Gastrocnemius medialis (tissue), 4 donors: Measurements from ENCODE around the gene MMP24. TPM values are rescaled to one million over a fixed set of nuclear protein-coding genes. Genes with fewer than 3 reads are reported as not detected.

Source experiments
- ATAC-seq, 2 donors: fragments of 150-250 bp; one replicate each; pipeline ENCODE4 v1.9.1; 2016
- DNase-seq, 2 donors: peaks; one replicate each; pipeline ENCODE4 v3.0.0-alpha.2; 2019
- H3K27ac ChIP-seq, 4 donors: fragments of 200-600 bp; sonication (generic); 1 replicate in 1 of 4; 2 replicates in 3 of 4; pipeline ENCODE4 v1.5.1; 2016 to 2018; ENCODE audit warnings: mild to moderate bottlenecking in 2 of 4, moderate library complexity in 1 of 4
- H3K27me3 ChIP-seq, 3 donors: fragments of 200-600 bp; sonication (generic) in 2 of 3; 1 replicate in 1 of 3; 2 replicates in 2 of 3; pipeline versions ENCODE4 v1.5.1 to v1.6.0; 2016 to 2019; ENCODE audit warnings: mild to moderate bottlenecking in 1 of 3, moderate library complexity in 1 of 3
- H3K36me3 ChIP-seq, 2 donors: fragments of 200-600 bp; sonication (generic) in 1 of 2; one replicate each; pipeline ENCODE4 v1.5.1; 2017 to 2018
- H3K4me1 ChIP-seq, 2 donors: fragments of 200-600 bp; sonication (generic) in 1 of 2; one replicate each; pipeline ENCODE4 v1.5.1; 2016 to 2017; ENCODE audit warnings: mild to moderate bottlenecking in 2 of 2
- H3K4me3 ChIP-seq, 4 donors: fragments of 200-600 bp; sonication (generic) in 3 of 4; 1 replicate in 1 of 4; 2 replicates in 3 of 4; pipeline ENCODE4 v1.5.1; 2016 to 2019; ENCODE audit warnings: mild to moderate bottlenecking in 2 of 4
- H3K9me3 ChIP-seq, 3 donors: fragments of 200-600 bp; sonication (generic) in 2 of 3; 1 replicate in 1 of 3; 2 replicates in 2 of 3; pipeline ENCODE4 v1.5.1; 2016 to 2019
- POLR2A ChIP-seq, 2 donors: fragments of 450-650 bp; IDR thresholded peaks; one replicate each; pipeline ENCODE4 v1.6.1; 2017; ENCODE audit warnings: antibody characterized with exemption in 2 of 2, mild to moderate bottlenecking in 2 of 2, moderate library complexity in 2 of 2
- in situ Hi-C, 4 donors: fragments of 200-750 bp; cut with MboI; loops; one replicate each; pipeline versions ENCODE4 v1.15.0 to v1.8.0; 2017; ENCODE audit warnings: low sequenced_read_pairs in 4 of 4
- intact Hi-C: fragments of 100-400 bp; cut with DNase I; formaldehyde crosslinking; loops from one replicate; pipeline ENCODE4 v1.15.1; 2023; ENCODE audit warnings: low total_unique reads
- total RNA-seq, 4 donors: library from RNA; depleted of rRNA; stranded (reverse); fragments of >200 nt; gene quantifications; one replicate each; pipeline versions ENCODE4 v1.1.0 to v1.2.3, GENCODE V29; 2016
- TF ChIP-seq, protein P1 (sequence below), 5 experiments: fragments of 450-650 bp in 3 of 5; fragments of 200-600 bp in 2 of 5; sonication (generic) in 2 of 5; IDR thresholded peaks in 4 of 5; conservative IDR thresholded peaks in 1 of 5; 1 replicate in 4 of 5; 2 replicates in 1 of 5; pipeline ENCODE4 v1.5.1; 2016 to 2019; ENCODE audit warnings: antibody characterized with exemption in 5 of 5, mild to moderate bottlenecking in 3 of 5, moderate library complexity in 3 of 5

Gene MMP24
- total RNA-seq, 4 donors from 2014 or later = 0.07 to 0.10 TPM; not detected in 2

DNA sequence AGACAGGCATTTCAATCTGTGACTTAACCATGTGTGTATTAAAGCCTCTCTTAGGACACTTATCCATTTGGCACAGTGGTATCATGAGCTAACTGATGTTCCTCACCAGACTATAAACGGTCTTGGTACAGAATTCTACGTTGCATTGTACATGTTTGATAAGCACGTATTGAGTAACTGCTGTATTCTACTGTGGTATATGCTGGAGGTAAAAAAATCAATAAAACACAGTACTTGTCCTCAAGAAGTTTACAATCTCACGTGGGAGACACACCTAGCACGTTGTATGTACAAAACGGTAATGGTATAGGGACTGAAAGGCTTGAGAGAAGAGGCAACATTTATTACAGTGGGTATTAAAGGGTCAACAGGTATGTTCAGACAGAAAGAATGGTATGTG lies 98.9 kb downstream of the MMP24 start:
- Histone ChIP-seq H3K27ac (peak overlapping the region in 3 of 4 donors; percentile 65 to 75 (median 74)), H3K9me3 (no peaks in the 10 kb centered on the region), H3K36me3 (no peaks in the 10 kb centered on the region), H3K27me3 (no peaks in the 10 kb centered on the region), H3K4me1 (peaks cover 8 to 33% of the 10 kb centered on the region in 2 donors), H3K4me3 (no peak overlapping the region)
- intact Hi-C loops (no loop called here), in situ Hi-C loops (no loop called here)
- DNase-seq (no peak), ATAC-seq (no peak)
- TF ChIP-seq, protein P1, sequence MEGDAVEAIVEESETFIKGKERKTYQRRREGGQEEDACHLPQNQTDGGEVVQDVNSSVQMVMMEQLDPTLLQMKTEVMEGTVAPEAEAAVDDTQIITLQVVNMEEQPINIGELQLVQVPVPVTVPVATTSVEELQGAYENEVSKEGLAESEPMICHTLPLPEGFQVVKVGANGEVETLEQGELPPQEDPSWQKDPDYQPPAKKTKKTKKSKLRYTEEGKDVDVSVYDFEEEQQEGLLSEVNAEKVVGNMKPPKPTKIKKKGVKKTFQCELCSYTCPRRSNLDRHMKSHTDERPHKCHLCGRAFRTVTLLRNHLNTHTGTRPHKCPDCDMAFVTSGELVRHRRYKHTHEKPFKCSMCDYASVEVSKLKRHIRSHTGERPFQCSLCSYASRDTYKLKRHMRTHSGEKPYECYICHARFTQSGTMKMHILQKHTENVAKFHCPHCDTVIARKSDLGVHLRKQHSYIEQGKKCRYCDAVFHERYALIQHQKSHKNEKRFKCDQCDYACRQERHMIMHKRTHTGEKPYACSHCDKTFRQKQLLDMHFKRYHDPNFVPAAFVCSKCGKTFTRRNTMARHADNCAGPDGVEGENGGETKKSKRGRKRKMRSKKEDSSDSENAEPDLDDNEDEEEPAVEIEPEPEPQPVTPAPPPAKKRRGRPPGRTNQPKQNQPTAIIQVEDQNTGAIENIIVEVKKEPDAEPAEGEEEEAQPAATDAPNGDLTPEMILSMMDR (IDR thresholded peaks at IDR 0.05 in 4 of 5, conservative IDR thresholded peaks at IDR 0.05 in 1 of 5) = no peak
- TF ChIP-seq POLR2A (IDR thresholded peaks at IDR 0.05) = no peak

DNA sequence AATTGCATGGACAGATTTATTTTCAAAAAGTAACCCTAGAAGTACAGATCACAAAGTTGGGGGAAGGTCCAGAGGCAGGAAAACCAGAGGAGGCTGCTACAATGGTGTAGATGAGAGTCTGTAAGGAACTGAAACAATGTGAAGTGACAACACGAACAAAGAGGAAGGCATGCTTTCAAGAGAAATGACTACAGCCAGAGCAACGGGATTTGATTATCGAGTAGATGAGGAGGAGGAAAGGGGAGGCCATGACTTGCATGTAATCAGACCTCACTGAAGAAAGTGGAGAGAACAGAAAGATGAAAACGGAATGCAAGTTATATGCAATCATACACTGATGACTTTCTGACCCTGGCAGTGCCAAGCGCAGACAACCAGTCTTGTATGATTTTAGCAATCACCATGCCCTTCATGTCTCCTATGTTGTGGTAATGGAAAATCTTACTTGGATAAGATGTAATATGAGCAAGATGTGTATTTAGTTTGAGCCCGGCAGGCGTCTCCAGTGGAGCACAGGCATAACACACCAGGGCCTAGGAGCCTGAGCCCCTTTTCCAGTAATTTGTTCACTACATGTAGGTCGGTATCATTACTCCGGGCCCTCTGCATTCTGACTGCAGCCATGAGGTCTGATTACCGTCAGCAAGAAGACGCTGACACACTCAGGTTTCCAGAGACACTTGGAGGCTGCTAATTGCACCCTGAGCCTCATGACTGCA lies 99.7 kb downstream of the MMP24 start:
- H3K27ac ChIP-seq = peak overlapping the region; percentile 7 to 75 (median 70)
- intact Hi-C loops (loop anchor here (2.0 kb wide), 1 partner anchor 19 kb away; no protein-coding TSS in a partner anchor), in situ Hi-C loops (no loop called here)
- TF ChIP-seq POLR2A (IDR thresholded peaks at IDR 0.05) = no peak
- TF ChIP-seq, protein P1 (IDR thresholded peaks at IDR 0.05 in 4 of 5, conservative IDR thresholded peaks at IDR 0.05 in 1 of 5) = no peak
- H3K4me3 ChIP-seq = no peak overlapping the region
- peak in 1 of 2 donors; percentile 27 for DNase-seq
- H3K9me3 ChIP-seq = no peaks in the 10 kb centered on the region
- ATAC-seq = peak; percentile 47 to 68
- no peaks in the 10 kb centered on the region for H3K36me3 ChIP-seq
- no peaks in the 10 kb centered on the region for H3K27me3 ChIP-seq
- H3K4me1 ChIP-seq = peaks cover 8 to 33% of the 10 kb centered on the region in 2 donors

Other genes with a start within 250 kb of the MMP24 start
- gene TRPC4AP, start 133.9 kb upstream of the MMP24 start, total RNA-seq = 10 to 100 TPM; 58.4 to 67.4 (median 63.5) TPM
- 10 to 100 TPM in 1 of 4 donors, 1 to 10 TPM in 3; 7.2 to 12.2 (median 9.5) TPM for gene EDEM2, start 79.4 kb upstream of the MMP24 start, total RNA-seq
- gene PROCR, start 54.6 kb upstream of the MMP24 start, total RNA-seq = 10 to 100 TPM in 1 of 4 donors, 1 to 10 TPM in 3; 5.6 to 19.4 (median 7.3) TPM
- 10 to 100 TPM in 3 of 4 donors, 1 to 10 TPM in 1; 3.8 to 18.4 (median 12.4) TPM for gene MMP24OS, start 51.4 kb downstream of the MMP24 start, total RNA-seq
- gene EIF6, start 58.1 kb downstream of the MMP24 start, total RNA-seq = 10 to 100 TPM; 34.2 to 48.3 (median 47.4) TPM
- not detected for gene FAM83C, start 65.7 kb downstream of the MMP24 start, total RNA-seq
- gene UQCC1, start 185.3 kb downstream of the MMP24 start, total RNA-seq = 10 to 100 TPM; 42.6 to 84.5 (median 64.7) TPM
- gene GDF5, start 211.5 kb downstream of the MMP24 start, total RNA-seq = not detected
- 10 to 100 TPM; 10.9 to 13.9 (median 12.8) TPM for gene CEP250, start 228.9 kb downstream of the MMP24 start, total RNA-seq